Measurements from ENCODE around the gene AFDN.

AFDN gene

DNA sequence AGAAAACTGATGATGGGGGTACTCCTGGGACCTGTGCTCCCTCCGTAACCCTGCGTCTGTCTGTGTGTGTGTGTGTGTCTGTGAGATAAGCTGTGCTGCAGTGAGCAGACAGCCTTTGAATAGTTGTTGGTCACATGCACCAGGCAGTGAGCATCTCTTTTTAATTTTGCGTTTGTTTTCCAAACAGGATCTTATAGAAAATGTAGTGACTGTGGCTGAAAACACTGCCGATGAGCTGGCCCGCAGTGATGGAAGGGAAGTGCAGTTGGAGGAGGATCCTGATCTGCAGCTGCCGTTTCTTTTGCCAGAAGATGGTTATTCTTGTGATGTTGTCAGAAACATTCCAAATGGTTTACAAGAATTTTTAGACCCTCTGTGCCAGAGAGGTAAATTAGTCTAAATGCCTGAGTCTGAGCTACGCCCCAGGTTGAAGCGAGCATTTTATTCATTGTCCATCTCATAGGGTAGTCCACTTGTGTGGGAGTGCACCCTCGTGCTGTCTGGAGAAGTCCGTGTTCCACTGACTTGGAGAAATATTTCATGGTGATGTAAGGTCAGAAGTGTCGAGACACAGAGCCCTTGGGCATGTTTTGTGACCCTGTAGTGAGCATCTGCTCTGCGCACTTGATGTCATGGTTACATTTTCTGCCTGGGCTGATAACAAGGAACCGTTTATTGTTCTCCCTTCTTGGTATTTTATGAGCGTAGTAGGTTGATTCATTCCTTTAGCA is 92.0 kb downstream of the AFDN start:
- no peak for DNase-seq (ENCODE audit: low read depth)

DNA sequence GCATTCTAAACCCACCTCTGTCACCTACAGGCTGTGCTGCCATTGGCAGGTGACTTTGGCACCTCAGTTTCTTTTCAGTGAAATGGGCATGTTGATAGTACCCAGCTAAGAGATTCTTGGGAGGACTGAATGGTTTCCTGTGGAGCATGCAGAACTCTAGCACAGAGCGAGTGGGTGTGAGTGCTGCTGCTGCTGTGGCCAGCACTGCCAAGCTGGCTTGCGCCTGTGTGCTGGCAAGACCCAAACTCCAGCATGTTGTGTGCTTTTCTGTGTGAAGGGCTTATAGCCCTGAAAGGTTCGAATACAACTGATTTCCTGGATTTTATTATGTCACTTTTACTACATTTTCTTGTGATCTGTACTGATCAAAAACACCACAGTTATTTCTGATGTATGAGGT is 92.6 kb downstream of the AFDN start:
- no peak for DNase-seq (ENCODE audit: low read depth)

DNA sequence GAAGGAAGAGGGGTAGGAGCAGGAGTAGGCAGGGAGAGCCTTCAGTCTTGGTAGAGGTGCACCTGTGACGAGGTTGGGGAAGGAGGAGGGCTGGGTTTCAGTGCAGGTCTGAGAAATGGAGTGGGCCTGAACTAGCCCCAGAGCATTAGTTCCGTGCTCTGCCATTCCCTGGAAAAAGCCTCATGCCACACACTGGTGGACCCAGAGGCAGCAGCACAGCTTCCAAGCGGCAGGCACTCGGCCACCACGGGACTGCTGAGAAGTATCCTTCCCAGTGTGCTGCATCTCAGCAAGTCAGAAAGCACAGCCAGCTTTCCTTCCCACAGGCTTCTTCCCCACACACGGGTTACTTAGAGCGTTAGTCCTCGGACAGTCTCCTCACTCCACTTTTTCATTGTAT is 93.5 kb downstream of the AFDN start:
- no peak for DNase-seq (ENCODE audit: low read depth)

GRCh38 chr6:167921831-167922230 is 95.1 kb downstream of the AFDN start:
- DNase-seq (ENCODE audit: low read depth), result no peak

DNA sequence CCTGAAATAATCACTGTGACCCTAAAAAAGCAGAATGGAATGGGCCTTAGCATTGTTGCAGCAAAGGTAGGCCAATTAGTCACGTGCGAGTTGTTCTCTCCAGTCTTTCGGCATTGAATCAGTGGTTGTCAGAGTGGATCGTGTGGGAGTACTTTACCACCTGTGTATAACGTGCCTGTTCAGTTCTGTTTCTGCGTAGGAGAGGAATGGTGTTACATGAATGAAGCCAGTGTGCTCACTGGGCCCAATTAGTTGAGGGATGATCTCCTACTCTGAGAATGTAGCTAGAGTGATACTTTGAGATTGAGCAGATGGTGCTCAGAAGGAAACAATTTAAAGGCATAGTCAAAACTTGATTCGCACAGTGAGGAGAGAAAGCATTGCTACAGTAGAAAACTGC is 98.3 kb downstream of the AFDN start:
- DNase-seq (ENCODE audit: low read depth), result no peak

DNA sequence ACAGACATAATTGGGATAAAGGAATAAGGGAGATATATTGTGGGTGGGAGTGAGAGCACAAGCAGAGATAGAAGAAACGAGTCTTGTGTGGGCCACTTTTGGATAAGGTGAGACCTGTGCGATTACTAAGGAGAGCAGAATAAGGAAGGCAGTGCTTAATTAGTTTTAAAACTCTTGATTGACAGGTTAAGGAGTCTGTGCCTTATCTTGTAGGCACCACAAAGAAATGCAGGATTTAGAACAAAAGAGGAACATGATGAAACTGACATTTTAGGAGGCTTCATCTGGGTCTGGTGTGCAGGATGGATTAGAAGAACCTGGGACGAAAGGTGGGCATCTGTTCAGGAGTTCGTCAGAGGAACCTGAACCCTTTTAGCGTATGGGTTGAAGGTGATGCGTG is 100.5 kb downstream of the AFDN start:
- DNase-seq (ENCODE audit: low read depth), result no peak

- no peak for DNase-seq (ENCODE audit: low read depth)
These were observed 101.4 kb downstream of the AFDN start for GRCh38 chr6:167928111-167928510.

GRCh38 chr6:167930295-167930694 is 103.6 kb downstream of the AFDN start:
- DNase-seq (ENCODE audit: low read depth), result no peak

GRCh38 chr6:167932468-167933276 is 106.0 kb downstream of the AFDN start:
- DNase-seq (ENCODE audit: low read depth), result no peak

DNA sequence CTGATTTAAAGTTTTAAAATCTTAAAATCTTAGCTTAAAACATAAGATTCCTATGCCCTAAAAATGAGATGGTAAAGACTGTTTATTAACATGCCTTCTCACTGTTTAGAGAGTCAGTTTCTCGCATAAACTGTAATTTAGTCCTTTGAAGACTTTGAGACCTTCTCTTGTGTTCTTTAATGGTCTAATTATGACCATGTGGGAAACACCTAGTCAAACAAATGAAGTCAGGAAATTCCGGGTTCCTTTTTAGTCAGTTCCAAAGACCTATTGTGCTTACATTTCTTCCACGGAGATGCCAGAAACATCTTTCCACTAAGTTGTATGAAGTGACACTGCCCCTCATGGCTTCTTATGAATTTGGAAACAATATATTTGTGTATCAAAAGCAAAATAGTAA is 106.6 kb downstream of the AFDN start:
- no peak for DNase-seq (ENCODE audit: low read depth)

DNA sequence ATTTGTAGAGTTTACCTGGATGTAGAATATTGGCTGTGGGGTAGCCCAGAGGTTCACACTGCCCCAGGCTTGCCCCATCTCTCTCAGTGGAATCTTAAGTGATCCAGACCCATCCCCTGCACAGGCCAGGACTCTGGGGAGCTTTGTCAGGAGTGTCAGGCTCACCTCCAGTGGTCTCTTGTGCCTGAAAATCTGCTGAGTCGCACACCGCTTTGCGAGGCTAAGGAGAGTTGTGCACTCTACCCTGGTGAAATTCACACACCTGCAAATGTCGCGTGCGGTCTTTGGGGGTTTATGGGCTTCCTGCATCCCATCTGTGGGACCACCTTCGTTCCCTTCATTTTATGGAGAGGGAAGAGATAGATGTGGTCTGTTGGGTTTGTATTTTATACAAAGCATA is 107.1 kb downstream of the AFDN start:
- no peak for DNase-seq (ENCODE audit: low read depth)

GRCh38 chr6:167934426-167934864 is 107.7 kb downstream of the AFDN start:
- no peak for DNase-seq (ENCODE audit: low read depth)

DNA sequence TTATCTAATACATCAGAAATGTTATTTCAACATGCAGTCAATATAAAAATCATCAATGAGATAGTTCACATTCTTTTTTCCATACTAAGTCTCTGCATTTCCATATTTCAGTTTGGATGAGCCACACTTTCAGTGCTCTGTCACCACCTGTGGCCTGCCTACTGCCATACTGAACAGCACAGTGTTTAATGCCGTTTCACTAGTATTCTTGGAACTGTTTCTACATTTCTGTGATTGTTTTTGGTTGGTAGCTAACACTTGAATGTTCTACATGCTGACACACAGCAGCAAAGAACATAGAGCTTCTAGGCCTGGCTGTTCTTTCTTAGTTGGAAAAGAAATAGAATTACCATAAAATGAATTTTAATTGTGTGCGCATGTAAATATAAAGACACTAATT is 109.3 kb downstream of the AFDN start:
- no peak for DNase-seq (ENCODE audit: low read depth)

GRCh38 chr6:167937301-167937700 is 110.6 kb downstream of the AFDN start:
- no peak for DNase-seq (ENCODE audit: low read depth)

- no peak for DNase-seq (ENCODE audit: low read depth)
These were observed 111.5 kb downstream of the AFDN start for GRCh38 chr6:167937948-167938911.

GRCh38 chr6:167941822-167942221 is 115.1 kb downstream of the AFDN start:
- DNase-seq (ENCODE audit: low read depth), result no peak

GRCh38 chr6:167944130-167944529 is 117.4 kb downstream of the AFDN start:
- DNase-seq (ENCODE audit: low read depth), result no peak

GRCh38 chr6:167946007-167946406 is 119.3 kb downstream of the AFDN start:
- DNase-seq (ENCODE audit: low read depth), result no peak

DNA sequence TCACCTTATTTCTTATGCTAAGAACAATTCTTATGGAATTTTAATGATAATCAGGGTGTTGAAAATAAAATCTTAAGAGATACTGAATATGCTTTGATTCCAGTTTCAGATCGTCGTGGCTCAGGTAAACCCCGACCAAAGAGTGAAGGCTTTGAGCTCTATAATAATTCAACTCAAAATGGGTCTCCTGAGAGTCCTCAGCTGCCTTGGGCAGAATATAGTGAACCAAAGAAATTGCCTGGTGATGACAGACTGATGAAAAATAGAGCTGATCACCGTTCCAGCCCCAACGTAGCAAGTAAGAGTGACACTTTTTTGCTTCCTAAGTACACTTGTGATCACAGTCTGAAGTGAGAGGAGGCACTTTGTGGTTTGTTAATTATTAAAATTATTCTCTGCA is 119.9 kb downstream of the AFDN start:
- no peak for DNase-seq (ENCODE audit: low read depth)

DNA sequence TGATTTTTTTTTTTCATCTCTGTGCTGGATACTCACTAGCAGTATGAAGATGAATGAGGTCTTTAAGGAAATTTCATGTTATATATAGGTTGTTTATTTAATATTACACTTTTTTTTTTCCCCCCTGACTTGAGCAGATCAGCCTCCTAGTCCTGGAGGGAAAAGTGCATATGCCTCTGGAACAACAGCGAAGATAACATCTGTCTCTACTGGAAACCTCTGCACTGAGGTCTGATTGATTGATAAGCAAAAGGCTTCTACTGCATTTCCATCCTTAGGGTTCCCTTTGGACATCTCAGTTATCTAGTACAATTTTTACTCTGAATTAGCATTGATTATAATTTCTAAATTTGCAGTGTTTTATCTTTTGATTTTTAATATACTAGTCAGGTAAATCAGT is 121.0 kb downstream of the AFDN start:
- DNase-seq (ENCODE audit: low read depth), result no peak

GRCh38 chr6:167948716-167949115 is 122.0 kb downstream of the AFDN start:
- DNase-seq (ENCODE audit: low read depth), result no peak

- no peak for DNase-seq (ENCODE audit: low read depth)
These were observed 122.5 kb downstream of the AFDN start for GRCh38 chr6:167949121-167949684.

All from activated T-cell treated with anti-CD3 and anti-CD28 coated beads for 24 hours (primary cell).